SK-MEL-5 (cell line): ENCODE results near the gene ISLR. TPM values are rescaled to one million over a fixed set of nuclear protein-coding genes. Genes with fewer than 3 reads are reported as not detected.

Experiments used
- DNase-seq: peaks from one replicate; pipeline ENCODE4 v3.0.0-alpha.2; 2016; ENCODE audit warnings: low read depth, low spot score
- in situ Hi-C: cut with HindIII; loops from 2 replicates; pipeline ENCODE4 v1.10.0; 2016; ENCODE audit warnings: low sequenced_read_pairs, high pct_unique_total_duplicates, low pct_unique_long_range_greater_than_20kb
- polyA plus RNA-seq, 2 experiments: library from polyadenylated mRNA; depleted of rRNA; stranded (reverse); fragments of >200 nt; gene quantifications; 2 replicates each; pipeline ENCODE4 v1.2.3, GENCODE V29; 2015
- total RNA-seq: library from RNA; depleted of rRNA; stranded (reverse); fragments of >200 nt; shearing (Covaris generic); gene quantifications from 2 replicates; pipeline ENCODE4 v1.2.3, GENCODE V29; 2014; rRNA removed

Gene ISLR, protein sequence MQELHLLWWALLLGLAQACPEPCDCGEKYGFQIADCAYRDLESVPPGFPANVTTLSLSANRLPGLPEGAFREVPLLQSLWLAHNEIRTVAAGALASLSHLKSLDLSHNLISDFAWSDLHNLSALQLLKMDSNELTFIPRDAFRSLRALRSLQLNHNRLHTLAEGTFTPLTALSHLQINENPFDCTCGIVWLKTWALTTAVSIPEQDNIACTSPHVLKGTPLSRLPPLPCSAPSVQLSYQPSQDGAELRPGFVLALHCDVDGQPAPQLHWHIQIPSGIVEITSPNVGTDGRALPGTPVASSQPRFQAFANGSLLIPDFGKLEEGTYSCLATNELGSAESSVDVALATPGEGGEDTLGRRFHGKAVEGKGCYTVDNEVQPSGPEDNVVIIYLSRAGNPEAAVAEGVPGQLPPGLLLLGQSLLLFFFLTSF
- not detected in 2 replicates for total RNA-seq
- not detected in 2 replicates for polyA plus RNA-seq (2015; cell fraction: cytosol; rRNA removed)
- not detected in 2 replicates for polyA plus RNA-seq (2015; cell fraction: nucleus; rRNA removed)

DNA sequence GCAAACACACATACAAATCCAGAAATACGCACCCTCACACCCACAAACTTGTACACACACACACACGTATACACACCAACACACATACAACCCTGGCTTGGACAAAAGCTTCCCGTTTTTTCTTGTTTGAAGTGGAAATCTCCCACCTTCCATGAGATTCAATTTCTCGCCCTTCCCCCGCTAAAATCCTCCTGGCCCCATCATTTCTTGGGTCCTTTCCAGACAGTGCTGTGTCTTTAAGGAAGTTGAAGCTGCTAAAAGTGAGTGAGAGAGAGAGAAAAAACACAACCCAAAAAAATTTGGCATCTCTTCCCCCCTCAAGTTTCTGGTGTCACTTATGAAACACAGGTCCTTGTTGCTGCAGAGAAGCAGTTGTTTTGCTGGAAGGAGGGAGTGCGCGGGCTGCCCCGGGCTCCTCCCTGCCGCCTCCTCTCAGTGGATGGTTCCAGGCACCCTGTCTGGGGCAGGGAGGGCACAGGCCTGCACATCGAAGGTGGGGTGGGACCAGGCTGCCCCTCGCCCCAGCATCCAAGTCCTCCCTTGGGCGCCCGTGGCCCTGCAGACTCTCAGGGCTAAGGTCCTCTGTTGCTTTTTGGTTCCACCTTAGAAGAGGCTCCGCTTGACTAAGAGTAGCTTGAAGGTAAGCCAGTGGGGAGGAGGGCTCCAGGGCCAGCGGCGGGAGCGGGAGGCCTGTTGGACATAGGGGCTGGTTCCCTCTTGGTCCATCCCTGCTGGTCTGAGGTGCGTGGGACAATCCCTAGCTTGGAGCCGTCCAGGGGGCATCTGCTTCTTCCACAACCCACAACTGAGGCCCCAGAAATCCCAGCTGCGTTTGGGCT is at the start of gene ISLR:
Gene ISLR, plus strand, starts transcription at position 331 of the 839 bp plus-strand sequence. CDS start 1,149 bp downstream, outside the sequence.
- in situ Hi-C loops = no loop called here
- no peak for DNase-seq

DNA sequence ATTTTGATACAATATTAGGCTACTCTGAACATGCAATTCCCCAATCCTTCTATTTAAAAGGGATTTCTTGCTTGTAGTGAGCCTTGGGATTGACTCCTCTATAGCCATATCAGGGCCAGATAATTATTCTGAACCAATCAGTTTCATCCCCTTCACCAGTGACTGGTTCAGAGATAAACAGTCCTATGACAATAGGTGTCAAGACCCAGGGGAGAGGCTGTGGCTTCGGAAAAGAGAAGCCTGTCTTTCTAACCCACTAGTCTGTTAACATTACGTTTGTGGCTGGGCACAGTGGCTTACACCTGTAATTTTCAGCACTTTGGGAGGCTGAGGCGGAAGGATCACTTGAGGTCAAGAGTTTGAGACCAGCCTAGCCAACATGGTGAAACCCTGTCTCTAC is 49.3 kb upstream of the ISLR start:
- in situ Hi-C loops = loop anchor here (25.0 kb wide), 1 partner anchor 188 kb away; no protein-coding TSS in a partner anchor
- DNase-seq = no peak

DNA sequence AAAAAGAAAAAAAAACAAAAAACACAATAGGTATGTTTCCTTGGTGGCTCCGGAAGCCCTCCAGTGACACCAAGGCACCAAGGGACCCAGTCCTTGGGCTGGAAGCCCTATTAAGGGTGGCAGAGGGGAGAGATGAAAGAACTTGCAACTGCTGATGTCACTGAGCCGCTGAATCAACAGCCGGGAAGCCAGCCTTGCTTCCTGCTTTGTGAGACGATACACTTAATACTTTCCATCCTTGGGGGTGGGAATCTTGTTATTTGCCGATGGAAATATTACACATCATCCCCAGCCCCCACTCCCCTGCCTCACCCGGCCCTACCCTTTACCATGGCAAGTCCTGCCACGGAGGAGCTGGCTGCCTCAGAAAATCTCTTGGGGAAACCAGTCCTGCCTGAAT is 48.8 kb upstream of the ISLR start:
- no peak for DNase-seq
- in situ Hi-C loops = loop anchor here (25.0 kb wide), 1 partner anchor 188 kb away; no protein-coding TSS in a partner anchor

DNA sequence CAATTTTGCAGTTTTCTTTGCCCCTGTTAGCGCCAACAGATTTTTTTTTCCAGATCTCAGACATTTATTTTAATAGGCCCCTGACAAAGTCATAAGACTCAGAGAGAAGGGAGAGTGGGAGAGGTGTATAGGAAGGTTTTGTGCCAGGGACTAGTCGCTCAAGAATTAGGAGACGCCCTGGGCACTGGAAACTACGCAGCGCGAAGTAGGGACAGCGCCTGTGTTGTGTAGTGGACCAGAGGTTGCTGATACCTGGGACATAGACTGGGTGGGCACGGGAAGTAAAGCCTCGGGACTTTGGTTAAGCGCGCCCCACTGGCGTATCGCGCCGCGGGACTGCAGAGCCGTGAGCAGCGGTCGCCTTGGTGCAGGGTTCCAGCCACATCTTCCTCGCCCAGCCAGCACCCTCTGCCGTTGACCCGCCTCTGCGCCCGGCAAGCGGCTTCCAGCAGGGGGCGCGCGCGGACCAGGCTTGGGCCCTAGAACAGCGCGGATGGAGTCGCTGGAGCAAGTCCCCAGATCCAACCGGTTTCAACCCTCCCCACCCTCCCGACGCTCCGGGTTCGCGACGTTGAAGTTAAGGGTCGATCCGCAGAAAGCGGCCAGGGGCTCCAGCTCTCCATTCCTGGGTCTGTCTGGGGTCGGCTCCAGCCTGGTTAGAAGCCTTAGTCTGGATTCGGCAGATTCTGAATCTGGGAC is 46.1 kb upstream of the ISLR start:
- peak; percentile 81 for DNase-seq
- in situ Hi-C loops = no loop called here

DNA sequence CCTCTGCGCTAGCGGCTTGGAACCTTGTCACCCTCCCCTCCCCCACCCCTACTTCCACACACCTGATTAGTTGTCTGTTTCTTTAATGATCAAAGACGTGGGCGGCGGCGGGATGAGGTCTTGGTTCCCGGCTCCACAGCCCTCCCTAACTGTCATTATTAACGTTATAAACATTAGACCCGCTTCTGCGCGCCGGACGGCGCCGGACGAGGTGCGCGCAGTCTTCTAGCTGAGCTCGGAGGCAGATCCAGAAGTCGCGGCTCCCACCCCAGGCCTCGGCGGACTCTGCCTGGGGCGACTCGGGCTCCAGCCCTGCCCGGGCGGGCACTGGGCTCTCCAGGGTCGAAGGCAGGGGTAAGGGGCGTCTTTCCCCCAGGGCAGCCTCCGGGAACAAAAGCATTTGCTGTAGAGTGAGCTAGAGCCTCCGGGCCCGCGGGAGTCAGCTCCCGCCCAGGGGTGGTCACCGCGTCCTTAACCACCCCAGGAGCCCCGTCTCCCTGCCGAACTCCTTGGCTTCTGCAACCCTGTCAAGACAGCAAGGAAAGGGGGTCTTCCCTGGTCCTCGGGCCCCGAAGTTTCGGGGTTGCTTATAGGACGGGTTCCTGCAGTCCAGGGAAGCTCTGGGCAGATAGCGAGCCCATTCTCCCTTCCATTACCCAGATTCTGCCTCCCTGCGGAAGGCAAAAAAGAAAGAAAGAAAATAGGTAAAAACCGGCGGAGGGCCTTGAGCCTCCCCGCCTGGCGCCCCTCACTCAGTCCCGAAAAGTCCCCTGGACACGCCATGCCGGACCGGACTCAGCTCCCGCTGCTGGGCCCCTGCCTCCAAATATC is 45.3 kb upstream of the ISLR start:
- in situ Hi-C loops = no loop called here
- peak; percentile 11 for DNase-seq

DNA sequence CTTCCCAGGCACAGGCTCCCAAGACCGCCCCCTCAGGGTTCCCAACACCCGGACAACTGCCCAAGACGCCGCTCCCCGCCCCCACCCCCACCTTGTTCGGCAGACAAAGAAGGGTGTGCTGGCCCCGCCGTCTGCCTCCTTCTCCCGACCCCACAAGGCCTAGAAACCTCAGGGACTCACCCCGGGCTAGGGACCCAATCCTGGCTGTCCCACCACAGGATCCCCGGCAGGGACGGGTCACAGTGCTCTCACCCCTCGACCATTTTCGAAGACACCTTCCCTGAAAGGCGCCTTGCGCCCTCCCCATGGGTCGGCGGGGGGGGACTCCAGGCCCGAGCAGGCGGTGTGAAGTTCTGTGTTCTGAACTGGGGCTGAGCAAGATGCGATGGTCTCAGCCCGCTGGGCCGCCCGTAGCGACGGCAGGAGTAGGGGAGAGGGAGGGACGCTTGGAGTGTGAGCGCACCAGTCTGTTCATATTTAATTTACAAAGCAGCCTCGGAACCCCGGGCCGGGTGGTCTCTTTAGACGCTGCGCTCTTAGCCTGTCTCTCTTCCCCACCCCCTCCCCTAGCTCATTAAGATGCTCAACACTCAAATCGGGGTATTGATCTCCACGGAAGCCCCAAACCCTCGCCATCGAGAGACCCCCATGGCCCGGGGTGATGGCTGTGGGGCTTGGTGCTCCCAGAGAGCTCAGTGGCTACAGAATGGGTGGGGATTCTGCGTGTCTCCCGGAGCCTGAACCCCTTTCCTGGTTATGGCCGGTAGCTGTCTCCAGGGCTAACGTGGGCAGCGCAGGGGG is 44.5 kb upstream of the ISLR start:
- no peak for DNase-seq
- in situ Hi-C loops = no loop called here

DNA sequence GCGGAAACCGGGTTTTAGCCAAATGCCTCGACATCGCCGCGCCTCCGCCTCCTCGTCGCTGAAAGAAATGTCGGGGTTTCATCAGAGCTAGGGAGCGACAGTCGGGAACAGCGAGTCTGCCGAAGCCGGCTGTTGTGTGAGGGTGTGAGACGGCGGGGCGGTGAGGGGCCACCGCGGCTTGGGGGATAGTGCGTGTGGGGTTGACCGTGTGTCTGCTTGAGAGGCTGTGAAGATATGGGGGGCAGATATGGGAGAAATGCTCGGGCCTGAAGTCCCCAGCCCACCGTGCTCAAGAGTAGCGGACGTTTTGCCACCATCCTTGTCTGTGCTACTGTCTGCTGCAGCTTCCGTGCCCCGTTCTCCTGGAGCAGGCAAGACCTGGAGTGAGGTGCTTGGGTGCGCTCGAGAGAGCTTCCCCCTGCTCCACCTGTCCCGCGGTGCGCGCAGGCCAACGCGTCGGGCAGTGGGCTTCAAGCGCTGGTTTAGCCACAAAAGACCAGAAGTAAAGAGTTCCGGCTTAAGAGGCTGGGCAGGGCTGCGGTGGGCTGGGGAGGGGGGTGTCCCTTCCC is 43.8 kb upstream of the ISLR start:
- in situ Hi-C loops = no loop called here
- no peak for DNase-seq

DNA sequence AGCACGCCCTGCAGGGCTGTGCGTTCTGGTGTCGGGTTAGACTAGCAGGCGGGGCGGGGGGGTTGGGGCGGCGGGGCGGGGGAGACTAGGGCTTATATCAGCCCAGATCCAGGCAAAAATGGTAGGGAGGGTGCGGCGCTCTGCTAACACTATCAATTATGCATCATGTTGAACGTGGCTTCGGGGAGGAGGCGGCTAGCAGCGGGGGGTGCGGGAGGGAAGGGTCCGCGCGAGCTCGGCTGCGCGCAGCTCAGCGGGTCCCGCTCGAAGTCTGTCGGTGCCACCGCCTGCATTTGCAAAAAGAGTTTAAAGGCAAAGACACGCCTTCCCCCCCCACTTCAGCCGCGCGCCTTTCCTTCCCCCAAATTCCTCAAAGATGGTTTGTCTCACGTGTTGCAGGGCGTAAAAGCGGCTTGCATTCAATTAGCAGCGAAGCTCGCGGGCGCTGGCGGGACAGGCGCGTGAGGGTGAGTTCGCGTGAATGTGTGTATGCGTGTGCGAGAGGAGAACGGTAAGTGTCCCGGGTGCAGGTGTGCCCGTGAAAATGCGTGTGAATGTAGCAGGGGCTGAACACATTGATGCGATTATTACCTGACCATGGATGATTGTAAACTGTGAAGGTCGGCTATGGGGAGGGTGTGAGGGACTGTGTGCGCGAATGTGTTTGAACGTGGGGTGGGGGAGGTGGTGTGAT is 43.2 kb upstream of the ISLR start, which contains the start of gene ISLR2:
Gene ISLR2, plus strand, starts transcription at position 432 of the 694 bp plus-strand sequence. CDS start 2,169 bp downstream, outside the sequence.
- DNase-seq = no peak
- in situ Hi-C loops = no loop called here

DNA sequence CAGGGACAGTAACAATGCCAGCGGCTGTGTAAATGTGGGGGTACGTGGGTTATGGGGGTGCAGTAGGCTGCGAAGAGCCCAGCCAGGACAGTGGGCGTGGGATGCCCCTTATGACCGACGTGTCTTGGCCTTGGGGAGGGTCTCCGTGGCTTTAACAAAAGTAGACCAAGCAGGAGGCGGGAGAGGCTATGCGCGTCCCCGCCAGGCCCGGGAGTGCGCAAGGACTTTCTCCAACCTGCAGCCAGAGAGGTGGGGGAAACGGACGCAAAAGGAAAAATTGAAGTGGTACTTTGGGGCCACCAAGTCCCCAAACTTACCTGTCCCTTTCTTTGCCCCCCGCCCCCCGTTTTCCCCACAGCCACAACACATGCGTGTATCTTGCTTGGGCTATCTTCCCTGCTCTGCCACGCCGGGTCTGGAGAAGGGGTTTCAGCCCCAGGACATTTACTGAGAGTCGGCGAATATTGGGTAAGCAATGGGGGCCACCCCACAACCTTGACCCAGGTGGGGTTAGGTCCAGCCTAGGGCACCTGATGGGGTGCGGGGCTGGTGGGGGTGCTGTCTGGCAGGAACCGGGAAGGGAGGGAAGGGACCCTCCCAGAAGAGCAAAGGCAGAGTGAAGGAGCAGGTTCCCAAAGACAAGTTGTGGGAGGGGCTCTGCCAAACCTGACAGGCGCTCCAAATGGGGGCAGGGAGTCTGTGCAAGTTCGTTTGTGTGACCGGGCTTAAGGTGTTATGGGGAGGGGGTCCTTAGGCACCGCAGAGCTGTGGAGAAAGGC is 42.5 kb upstream of the ISLR start:
- in situ Hi-C loops = no loop called here
- no peak for DNase-seq

DNA sequence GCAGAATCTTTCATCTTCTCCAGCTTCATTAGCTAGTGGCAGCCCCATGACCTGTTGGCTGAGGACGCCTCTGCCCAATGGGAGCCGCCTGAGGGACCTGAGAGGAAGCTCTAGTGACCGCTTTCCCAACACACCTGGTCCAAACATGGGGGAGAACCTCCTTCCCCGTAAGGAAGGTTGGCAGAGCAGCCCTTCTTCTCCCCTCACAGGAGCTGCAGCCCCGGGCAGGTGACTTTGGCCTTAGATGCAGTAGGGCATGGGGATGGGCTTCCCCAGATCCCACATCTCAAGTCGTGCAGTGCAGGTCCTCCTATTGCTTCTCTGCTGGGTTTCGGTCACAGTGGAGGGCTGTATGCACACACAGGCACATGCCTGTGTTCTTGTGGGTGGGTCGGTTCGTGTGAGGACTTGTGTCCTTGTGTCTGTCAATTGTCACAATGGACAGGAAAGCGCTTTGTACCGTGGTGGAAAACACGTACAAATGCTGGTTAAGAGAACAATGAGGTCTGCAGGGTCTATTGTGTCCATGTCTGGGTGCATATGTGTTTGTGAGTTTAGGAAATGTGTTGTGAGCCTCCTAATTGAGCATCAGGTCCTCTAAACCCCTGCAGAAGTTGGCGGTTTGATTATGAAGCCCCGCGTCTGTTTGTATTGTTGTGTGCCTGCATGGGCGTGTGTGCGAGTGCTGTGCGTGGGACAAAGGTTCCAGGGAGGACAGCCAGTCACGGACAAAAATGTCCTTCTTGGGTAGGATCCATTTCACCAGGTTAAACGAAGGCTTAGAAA is 41.7 kb upstream of the ISLR start:
- no peak for DNase-seq
- in situ Hi-C loops = no loop called here

DNA sequence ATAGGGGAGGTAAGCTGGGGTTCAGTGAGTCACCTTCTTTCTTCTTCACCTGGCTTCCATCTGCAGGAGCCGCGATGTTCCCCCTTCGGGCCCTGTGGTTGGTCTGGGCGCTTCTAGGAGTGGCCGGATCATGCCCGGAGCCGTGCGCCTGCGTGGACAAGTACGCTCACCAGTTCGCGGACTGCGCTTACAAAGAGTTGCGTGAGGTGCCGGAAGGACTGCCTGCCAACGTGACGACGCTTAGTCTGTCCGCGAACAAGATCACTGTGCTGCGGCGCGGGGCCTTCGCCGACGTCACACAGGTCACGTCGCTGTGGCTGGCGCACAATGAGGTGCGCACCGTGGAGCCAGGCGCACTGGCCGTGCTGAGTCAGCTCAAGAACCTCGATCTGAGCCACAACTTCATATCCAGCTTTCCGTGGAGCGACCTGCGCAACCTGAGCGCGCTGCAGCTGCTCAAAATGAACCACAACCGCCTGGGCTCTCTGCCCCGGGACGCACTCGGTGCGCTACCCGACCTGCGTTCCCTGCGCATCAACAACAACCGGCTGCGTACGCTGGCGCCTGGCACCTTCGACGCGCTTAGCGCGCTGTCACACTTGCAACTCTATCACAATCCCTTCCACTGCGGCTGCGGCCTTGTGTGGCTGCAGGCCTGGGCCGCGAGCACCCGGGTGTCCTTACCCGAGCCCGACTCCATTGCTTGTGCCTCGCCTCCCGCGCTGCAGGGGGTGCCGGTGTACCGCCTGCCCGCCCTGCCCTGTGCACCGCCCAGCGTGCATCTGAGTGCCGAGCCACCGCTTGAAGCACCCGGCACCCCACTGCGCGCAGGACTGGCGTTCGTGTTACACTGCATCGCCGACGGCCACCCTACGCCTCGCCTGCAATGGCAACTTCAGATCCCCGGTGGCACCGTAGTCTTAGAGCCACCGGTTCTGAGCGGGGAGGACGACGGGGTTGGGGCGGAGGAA is 40.5 kb upstream of the ISLR start:
- DNase-seq = no peak
- in situ Hi-C loops = no loop called here

DNA sequence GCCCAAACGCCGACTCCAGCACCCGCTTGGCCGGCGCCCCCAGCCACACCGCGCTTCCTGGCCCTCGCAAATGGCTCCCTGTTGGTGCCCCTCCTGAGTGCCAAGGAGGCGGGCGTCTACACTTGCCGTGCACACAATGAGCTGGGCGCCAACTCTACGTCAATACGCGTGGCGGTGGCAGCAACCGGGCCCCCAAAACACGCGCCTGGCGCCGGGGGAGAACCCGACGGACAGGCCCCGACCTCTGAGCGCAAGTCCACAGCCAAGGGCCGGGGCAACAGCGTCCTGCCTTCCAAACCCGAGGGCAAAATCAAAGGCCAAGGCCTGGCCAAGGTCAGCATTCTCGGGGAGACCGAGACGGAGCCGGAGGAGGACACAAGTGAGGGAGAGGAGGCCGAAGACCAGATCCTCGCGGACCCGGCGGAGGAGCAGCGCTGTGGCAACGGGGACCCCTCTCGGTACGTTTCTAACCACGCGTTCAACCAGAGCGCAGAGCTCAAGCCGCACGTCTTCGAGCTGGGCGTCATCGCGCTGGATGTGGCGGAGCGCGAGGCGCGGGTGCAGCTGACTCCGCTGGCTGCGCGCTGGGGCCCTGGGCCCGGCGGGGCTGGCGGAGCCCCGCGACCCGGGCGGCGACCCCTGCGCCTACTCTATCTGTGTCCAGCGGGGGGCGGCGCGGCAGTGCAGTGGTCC is 39.7 kb upstream of the ISLR start:
- DNase-seq = no peak
- in situ Hi-C loops = no loop called here
